Ovary (tissue), 9 donors: ENCODE results near the gene ZFC3H1. TPM values are rescaled to one million over a fixed set of nuclear protein-coding genes. Genes with fewer than 3 reads are reported as not detected.

Experiments
- DNase-seq, 5 donors: peaks; one replicate each; pipeline ENCODE4 v3.0.0-alpha.2; 2019 to 2020
- H3K27ac ChIP-seq, 2 donors: fragments of 200-600 bp; one replicate each; pipeline versions ENCODE4 v1.5.1 to v1.8.0; 2019 to 2022
- H3K27me3 ChIP-seq: fragments of 200-600 bp; one replicate; pipeline ENCODE4 v1.8.0; 2022
- H3K36me3 ChIP-seq: fragments of 200-600 bp; sonication (generic); one replicate; pipeline ENCODE4 v1.5.1; 2019
- H3K4me1 ChIP-seq: one replicate; pipeline ENCODE4 v1.8.1; 2013; ENCODE audit warnings: mild to moderate bottlenecking, moderate library complexity; ENCODE audit not compliant: insufficient read depth
- H3K4me3 ChIP-seq: fragments of 200-600 bp; sonication (generic); one replicate; pipeline ENCODE4 v1.5.1; 2017
- H3K9me3 ChIP-seq, 2 donors: fragments of 200-600 bp in 1 of 2; sonication (generic) in 1 of 2; one replicate each; pipeline versions ENCODE4 v1.5.1 to v1.8.1; 2013 to 2019; ENCODE audit warnings: mild to moderate bottlenecking in 1 of 2, moderate library complexity in 1 of 2
- CTCF ChIP-seq, 3 donors: fragments of 450-650 bp in 2 of 3; fragments of 200-600 bp in 1 of 3; IDR thresholded peaks; one replicate each; pipeline versions ENCODE4 v1.5.1 to v1.8.0; 2016 to 2022; ENCODE audit warnings: antibody characterized with exemption in 3 of 3, mild to moderate bottlenecking in 1 of 3
- EP300 ChIP-seq: sonication (generic); formaldehyde crosslinking; IDR thresholded peaks from one replicate; pipeline ENCODE4 v1.6.1; 2017; ENCODE audit warnings: antibody characterized with exemption
- POLR2A ChIP-seq: fragments of 450-650 bp; IDR thresholded peaks from one replicate; pipeline ENCODE4 v1.6.1; 2017; ENCODE audit warnings: antibody characterized with exemption, mild to moderate bottlenecking, moderate library complexity
- WGBS, 3 donors: extraction: QIAGEN DNeasy Blood & Tissue Kit in 1 of 3; methylation state at CpG; one replicate each; pipeline versions ENCODE4 v1.1.5 to v1.1.7; 2013 to 2017; 5-methylcytosine and 5-hydroxymethylcytosine counted together
- intact Hi-C, 4 donors: fragments of 100-400 bp; cut with DNase I; formaldehyde crosslinking; loops; one replicate each; pipeline versions ENCODE4 v1.11.0 to v1.15.1; 2022 to 2023
- polyA plus RNA-seq, 2 donors: library from polyadenylated mRNA; stranded (reverse); fragments of 200-250 nt in 1 of 2; fragments of 350-450 nt in 1 of 2; fragmentation: Illumina TruSeq in 1 of 2; extraction: RNeasy Lipid Tissue Mini Kit (QIAGEN cat#74804) in 1 of 2; gene quantifications; one replicate each; pipeline ENCODE4 v1.2.3, GENCODE V29; 2013 to 2014
- total RNA-seq, 7 donors: library from RNA; depleted of rRNA in 2 of 7; stranded (reverse); fragments of >200 nt in 2 of 7; fragmentation: NEBNext Ultra II Directional in 3 of 7; extraction: Animal tissue kit (Norgen Biotek cat#: 25700) in 3 of 7; gene quantifications; one replicate each; pipeline versions ENCODE4 v1.1.0 to v1.2.4, GENCODE V29; 2016 to 2023
- donor health status: DM: no; HTN: no; CAD: no; lungs with moderate emphysema.
- donor health status: DM: no; HTN: no; CAD: no.
- donor health status: Bipolar disorder and iron deficiency.
- donor health status: DM: yes; HTN: yes; CAD: no.
- donor health status: DM: no; HTN: no; CAD: no.
- donor health status: DM: yes; HTN: yes; CAD: no.

ZFC3H1 gene
- total and polyA plus RNA-seq, 9 donors = 17.5 to 51.0 (median 42.3) TPM

- no peak for TF ChIP-seq EP300
- no peak for TF ChIP-seq POLR2A
- no peak for TF ChIP-seq CTCF (IDR thresholded peaks at IDR 0.05)
- no peaks in the 10 kb centered on the region for H3K36me3 ChIP-seq
- 60 to 77% (median 71%) methylated on average over 5 of the region's 5 CpGs for WGBS, 3 donors
- H3K9me3 ChIP-seq = no peaks in the 10 kb centered on the region
- no peaks in the 10 kb centered on the region for H3K27me3 ChIP-seq
- H3K4me3 ChIP-seq = no peak overlapping the region
- DNase-seq = no peak
- no peaks in the 10 kb centered on the region for H3K4me1 ChIP-seq
- H3K27ac ChIP-seq = no peak overlapping the region
- intact Hi-C loops = no loop called here
These were observed 20.0 kb upstream of the ZFC3H1 start for GRCh38 chr12:71683633-71684032.

- Histone ChIP-seq H3K27me3 (no peaks in the 10 kb centered on the region), H3K27ac (no peak overlapping the region), H3K9me3 (no peaks in the 10 kb centered on the region), H3K4me1 (no peaks in the 10 kb centered on the region), H3K4me3 (no peak overlapping the region), H3K36me3 (no peaks in the 10 kb centered on the region)
- WGBS, 3 donors = 93 to 96% (median 94%) methylated on average over 1 of the region's 1 CpG
- DNase-seq = no peak
- intact Hi-C loops = no loop called here
- TF ChIP-seq EP300 = no peak
- TF ChIP-seq POLR2A = no peak
- TF ChIP-seq CTCF (IDR thresholded peaks at IDR 0.05) = no peak
These were observed 18.8 kb upstream of the ZFC3H1 start for GRCh38 chr12:71682466-71682865.

- Histone ChIP-seq H3K27me3 (no peaks in the 10 kb centered on the region), H3K9me3 (no peaks in the 10 kb centered on the region), H3K4me3 (no peak overlapping the region), H3K4me1 (no peaks in the 10 kb centered on the region), H3K27ac (no peak overlapping the region), H3K36me3 (no peaks in the 10 kb centered on the region)
- intact Hi-C loops = no loop called here
- 78 to 84% (median 82%) methylated on average over 1 of the region's 1 CpG for WGBS, 3 donors
- DNase-seq = no peak
- TF ChIP-seq CTCF (IDR thresholded peaks at IDR 0.05) = no peak
- no peak for TF ChIP-seq EP300
- TF ChIP-seq POLR2A = no peak
These were observed 8.2 kb upstream of the ZFC3H1 start for GRCh38 chr12:71671816-71672215.

GRCh38 chr12:71671311-71671710, 7.7 kb upstream of the ZFC3H1 start:
- no peaks in the 10 kb centered on the region for H3K9me3 ChIP-seq
- TF ChIP-seq CTCF (IDR thresholded peaks at IDR 0.05) = no peak
- no peak for TF ChIP-seq POLR2A
- H3K4me3 ChIP-seq = no peak overlapping the region
- H3K4me1 ChIP-seq = no peaks in the 10 kb centered on the region
- intact Hi-C loops = no loop called here
- H3K27me3 ChIP-seq = no peaks in the 10 kb centered on the region
- DNase-seq = no peak
- no peaks in the 10 kb centered on the region for H3K36me3 ChIP-seq
- no peak overlapping the region for H3K27ac ChIP-seq

GRCh38 chr12:71666259-71666658, 2.6 kb upstream of the ZFC3H1 start:
- intact Hi-C loops = loop anchor here in 1 of 4 donors (10.0 kb wide), 1 partner anchor 89 kb away; the partner anchor contains the start of gene RAB21
- H3K27ac ChIP-seq = no peak overlapping the region
- no peak for DNase-seq
- no peak for TF ChIP-seq CTCF (IDR thresholded peaks at IDR 0.05)
- no peak for TF ChIP-seq POLR2A
- TF ChIP-seq EP300 = no peak
- WGBS, 3 donors = 94 to 99% (median 99%) methylated on average over 5 of the region's 5 CpGs
- H3K4me3 ChIP-seq = no peak overlapping the region
- H3K4me1 ChIP-seq = peaks cover 4% of the 10 kb centered on the region
- H3K36me3 ChIP-seq = no peaks in the 10 kb centered on the region
- no peaks in the 10 kb centered on the region for H3K27me3 ChIP-seq
- no peaks in the 10 kb centered on the region for H3K9me3 ChIP-seq
